DMS153 (cell line): Measurements from ENCODE around the gene NFKB2.

Experiments used
- DNase-seq: peaks from one replicate; lab custom pipeline; 2025; lab: John Stamatoyannopoulos, UW

NFKB2 gene

DNA sequence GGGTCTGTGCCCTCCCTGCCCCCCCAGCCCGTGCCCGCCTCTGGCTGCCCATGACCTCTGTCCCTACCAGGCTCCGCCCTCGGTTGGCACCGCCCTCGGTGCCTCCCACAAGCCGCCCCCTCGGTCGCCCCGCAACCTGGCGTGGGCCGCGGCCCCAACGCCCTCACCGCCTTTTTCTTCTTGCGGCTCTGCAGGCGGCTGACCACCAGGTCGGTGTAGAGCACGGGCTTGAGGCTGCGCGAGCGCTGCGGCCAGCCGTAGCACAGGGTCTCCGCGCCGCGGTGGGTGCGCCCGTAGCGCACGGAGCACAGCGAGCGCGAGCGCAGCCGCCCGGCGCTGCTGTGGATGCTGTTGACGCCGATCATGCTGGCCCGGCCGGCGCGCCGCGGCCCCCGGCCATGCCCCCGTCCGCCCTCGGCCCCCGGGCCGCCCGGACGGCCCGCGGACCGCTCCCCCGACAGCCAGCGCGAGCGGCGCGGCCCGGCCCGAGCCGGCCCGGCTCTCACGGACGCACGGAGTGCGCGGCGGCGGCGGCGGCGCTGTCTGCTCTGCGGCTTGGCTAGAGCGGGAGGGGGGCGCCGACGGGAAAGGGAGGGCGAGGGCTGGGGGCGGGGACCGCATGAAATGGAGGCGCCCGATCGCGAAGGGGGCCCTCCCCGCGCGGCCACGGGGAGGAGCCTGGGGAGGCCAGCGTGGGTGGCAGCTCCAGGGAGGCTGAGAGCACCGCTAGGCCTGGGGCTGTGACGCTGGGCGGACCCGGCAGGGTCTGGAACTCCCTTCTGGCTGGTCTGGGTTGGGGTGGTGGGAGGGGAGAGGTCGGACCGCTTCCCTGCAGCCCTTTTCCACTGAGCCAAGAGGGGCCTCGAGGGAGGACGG is 13.5 kb downstream of the NFKB2 start:
- DNase-seq = no peak

DNA sequence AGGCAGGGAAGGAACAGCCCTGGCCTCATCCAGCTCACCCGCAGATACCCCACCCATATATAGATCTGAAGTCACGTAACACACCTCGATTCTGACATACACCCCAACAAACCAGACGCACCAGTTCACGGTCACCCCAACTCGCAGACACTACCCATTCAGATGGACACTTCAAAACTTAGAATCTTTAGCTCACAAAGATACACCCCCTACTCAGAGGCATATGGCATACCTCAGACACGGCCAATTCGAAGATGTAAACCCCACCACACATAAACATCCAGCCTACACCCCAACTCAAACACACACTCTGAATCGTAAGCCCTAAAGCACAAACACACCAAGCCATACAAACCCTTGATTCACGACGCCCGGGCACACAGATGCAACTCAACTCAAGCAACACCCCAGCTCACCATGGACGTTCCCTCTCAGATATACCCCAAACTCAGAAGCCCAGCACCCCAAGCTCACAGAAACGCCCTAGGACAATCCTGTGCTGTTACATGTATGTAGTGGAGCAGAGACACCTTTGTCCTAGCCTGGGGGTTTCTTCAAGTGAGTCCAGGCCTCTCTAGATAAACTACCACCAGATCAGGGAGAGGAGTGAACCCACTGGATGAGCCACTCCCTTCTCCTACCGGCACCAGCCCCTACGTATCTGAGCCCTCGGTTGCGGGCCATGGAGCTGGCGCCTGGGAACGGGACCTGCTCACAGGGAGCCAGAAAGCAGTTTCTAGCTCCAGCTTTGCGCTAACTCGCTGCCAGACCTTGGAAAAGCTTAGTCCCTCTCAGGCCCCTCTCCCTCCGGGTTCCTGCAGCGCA is 14.3 kb downstream of the NFKB2 start:
- DNase-seq = no peak

- DNase-seq = no peak
Observed at GRCh38 chr10:102410429-102411073, 15.0 kb downstream of the NFKB2 start.

DNA sequence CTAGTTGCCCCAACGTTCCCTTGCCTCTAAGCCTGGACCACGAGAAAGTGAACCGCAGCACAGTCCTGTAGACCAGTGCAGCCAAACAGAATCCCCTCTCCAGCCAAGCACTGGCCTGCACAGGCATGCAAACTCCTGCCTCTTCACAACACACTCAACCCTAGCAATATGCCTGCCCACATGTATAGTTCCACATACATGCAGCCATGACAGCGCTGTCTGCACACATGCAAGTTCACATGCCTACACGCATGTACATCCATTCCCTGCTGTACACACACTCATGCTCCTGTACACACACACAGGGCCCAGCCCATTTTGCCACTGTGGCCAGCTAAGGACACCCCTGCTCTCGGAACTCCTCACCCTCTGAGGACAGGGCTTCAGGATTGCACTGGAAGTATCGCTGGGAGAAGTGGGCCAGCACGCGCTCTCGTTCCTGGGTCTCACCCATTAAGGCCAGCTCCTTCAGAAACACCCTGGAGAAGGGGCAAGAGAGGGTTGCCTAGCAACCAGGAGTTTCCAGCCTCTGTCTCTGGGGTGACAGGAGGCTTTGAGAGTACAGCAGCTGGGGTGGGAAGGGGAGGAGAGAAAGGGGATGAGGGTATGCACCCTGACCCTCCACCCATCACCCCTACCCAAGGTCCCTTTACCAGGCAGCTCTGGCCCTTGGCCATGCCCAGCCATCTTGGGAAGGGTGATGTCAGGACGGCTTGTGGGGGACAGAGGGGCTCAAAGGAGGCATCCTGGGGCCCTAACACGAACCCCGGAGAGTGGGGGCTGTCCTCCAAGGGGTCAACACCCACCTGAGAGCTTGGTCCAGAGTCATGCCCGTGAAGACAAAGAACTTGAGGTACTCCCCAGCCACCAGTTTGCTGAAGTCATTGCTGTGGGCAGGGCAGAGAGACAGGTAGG is 16.1 kb downstream of the NFKB2 start:
- DNase-seq = no peak

- DNase-seq = no peak
Observed at GRCh38 chr10:102412293-102412692, 16.8 kb downstream of the NFKB2 start.

DNA sequence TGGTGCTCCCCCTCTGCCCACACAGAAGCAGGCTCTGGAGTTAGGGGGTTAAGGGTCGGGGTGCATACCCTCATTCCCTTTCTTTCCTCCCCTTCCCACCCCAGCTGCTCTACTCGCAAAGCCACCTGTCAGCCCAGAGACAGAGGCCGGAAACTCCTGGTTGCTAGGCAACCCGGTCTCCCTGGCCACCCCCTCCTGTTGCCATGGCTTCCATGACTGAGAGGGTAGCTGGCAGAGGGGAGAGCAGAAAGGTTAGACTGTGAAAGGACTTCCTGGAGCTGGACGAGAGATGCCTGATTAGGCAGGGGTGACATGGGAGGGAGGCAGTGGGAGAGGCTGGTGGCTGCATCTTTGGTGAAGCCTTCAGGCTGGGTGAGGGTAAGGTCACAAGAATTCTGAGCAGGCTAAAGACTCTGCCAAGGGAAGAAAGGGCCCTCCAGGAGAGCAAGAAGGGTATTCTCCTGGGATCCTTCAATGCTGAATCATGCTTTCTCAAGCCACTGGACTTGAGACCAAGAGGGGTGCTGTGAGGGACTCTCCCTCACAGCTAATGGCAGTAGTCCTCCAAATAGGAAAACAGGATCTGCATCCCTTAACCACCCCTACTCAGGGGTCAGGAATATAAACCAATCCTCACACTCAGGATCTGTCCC is 17.7 kb downstream of the NFKB2 start:
- peak; percentile 92 for DNase-seq

DNA sequence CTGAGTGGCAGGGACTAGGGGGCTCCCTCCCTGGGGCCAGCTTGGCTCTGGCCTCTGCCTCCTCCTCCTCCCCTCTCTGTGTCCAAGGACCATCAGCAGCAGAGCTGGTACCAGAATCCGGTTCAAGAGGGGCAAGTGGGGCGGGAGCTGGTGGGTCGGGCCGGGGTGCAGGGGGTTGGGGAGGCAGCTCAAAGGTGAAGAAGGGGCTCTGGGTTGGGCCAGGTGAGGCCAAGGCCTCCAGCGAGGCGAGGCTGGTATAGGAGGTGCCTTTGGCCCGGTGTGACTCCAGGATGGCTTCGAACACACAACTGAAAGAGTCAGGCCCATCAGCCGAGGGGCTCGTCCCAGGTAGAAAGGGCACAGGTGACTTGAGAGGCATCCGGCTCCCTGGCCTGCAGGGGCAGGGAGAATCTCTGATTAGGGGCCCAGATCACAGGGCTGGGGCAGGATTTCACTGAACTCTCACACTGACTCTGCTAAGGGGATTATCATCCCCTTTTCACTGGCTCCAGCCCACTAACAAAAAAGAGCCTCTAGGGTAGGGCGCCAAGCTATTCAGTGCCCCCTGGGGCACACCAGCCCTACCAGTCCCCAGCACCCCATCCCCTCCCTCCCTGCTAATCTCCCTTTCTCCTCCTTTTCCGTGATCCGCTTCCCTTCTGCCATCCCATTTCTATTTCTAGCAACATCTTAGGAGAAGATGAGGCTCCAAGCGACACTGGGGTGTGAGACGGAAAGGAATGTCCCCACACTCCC is 18.5 kb downstream of the NFKB2 start:
- no peak for DNase-seq

DNA sequence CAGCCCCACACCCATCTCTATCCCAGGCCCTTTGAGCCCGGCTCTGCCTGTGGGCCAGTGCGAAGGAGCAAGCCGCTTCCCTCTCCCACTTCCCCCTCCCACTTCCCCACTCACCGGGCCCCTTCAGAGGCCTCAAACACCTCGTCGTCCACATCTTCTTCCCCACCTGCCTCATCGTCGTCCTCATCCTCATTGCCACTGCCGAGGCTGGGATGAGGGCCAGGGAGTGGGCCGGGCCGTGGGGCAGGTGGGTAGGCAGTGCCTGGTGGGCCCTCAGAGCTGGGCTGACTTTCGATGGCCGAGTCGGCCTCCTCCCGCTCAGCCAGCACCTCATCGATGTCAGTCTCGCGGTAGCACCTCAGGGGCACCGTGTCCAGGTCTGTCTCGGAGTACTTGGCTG is 19.2 kb downstream of the NFKB2 start:
- DNase-seq = no peak

- DNase-seq = no peak
Observed at GRCh38 chr10:102416283-102416682, 20.8 kb downstream of the NFKB2 start.

GRCh38 chr10:102416695-102417094 is 21.2 kb downstream of the NFKB2 start:
- DNase-seq = no peak

DNA sequence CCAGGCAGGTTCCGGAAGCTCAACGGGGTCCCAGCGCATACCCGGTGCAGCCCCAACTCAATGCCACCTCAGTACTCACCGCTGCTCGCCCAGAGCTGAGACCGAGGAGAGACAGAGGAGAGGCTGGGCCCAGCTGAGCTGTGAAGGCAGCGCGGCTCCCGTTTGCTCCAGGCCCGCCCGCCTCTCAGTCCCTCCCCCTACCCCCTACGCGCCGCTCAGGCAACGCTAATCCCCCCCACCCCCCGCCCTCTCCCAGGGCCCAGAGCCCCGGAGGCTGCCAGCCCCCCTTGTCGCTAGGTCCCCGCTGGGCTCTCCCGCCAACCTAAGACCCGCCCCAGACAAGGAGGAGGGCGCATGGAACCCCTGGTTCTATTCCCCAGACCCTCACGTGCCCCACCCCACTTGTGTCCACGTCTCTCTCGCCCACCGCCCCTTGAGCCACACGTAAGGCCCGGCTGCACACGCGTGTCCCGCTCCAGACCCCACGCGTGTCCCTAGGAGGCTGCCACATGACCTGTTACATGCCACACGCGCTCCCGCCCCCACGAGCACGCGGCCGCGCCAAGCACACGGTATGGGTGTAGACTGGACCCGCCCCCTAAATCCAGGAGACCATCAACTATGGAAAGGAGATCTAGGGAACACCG is 23.2 kb downstream of the NFKB2 start, which contains the start of gene PSD:
Gene PSD, minus strand, starts transcription at position 164 of the 647 bp plus-strand sequence. CDS start 1,747 bp downstream, outside the sequence.
- peak; percentile 70 for DNase-seq

DNA sequence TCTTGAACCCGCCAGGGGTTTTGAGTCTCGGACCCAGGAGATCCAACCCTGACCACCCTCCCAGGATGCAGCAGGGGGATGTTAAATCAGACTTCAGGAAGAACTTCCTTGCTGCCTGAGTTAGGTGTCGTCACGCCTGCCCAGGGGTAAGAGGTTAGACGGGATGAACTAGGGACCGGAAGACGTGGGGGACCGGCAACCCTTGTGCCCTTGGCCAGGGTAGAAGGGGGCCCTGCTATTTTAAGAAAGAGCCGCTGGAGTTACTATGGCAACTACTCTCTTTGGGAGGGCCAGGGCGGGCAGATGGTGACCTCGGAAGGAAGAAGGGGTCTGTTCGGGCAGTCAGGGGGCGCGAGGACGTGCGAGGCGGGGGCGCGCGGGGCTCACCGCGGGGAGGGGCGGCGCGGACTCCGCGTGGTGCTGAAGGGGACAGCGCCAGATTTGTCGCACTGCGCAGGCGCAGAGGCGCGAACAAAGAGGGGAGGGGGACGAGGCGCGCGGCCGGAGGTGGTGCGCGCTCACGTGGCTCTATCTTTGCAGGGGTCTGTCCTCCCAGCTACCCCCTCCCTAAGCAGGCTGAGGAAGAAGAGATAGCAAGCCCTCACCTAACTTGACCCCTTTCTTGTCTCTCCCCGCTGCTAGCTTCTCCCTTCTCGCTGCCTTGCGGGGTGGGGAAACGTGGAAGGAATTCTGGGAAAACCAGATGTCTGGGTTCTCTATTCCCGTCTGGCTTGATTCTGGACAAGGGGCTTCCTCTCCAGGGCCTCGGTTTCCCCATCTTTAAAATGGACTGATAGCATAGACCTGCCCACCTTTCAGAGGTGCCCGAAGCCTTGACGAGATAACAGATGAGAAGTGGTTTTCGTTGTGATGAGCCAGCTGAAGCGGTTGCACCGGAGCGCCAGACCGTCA is 24.0 kb downstream of the NFKB2 start:
- DNase-seq = peak; percentile 70

DNA sequence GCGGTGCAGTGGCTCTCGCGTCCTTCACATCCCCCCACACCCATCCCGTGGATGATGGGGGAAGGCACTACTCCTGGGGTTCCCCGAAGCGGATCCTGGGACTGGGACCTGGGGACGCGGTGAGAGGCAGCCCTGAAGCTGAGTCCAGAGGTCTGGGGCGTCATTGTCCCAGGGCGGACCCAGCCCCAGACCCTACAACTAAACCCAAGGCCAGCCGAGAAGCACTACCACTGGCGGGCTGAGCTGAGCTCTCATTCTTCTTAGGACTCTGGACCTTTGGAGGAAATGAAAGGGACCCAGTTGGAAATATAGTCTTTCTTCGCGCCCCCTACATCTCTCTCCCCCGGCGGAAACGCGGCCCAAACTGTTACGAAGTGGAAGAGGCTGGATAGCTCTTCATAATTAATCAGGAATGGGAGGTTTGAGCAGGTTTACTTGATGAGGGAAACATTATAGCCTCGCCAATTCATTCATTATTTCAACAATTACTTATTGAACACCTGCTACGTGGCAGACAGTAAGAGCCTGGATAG is 24.7 kb downstream of the NFKB2 start:
- DNase-seq = no peak

DNA sequence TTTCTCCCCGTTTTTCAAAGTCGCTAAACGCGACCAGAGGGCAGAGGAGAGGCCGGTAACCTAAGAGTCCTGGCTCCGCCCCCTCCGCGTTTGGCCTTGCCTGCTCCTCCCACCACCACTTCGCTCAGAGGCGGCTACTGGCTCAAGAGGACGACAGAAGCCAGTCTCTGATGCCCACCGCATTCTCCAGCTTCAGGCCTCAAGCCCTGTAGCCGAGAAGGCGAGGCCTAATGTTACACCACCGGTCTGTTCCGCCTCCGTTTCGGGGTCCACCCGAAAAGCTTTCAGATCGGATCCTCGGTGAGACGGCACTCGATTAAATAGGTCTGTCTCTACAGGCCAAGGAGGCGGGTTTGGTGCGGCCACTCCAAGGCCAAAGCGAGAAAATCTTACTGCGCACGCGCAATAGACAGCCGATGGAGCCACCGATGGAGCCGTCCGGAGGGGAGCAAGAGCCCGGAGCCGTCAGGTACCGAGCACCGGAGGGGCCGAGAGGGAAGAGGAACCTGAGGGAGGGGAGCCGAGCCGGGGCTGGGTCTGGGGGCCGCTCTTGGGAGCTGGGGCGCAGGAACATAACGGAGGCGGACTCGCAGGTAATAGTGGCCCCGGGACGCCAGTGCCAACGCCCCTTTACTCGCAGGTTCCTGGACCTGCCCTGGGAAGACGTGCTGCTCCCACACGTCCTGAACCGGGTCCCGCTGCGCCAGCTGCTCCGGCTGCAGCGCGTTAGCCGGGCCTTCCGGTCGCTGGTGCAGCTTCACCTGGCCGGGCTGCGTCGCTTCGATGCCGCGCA is 25.4 kb downstream of the NFKB2 start, which contains the start of gene FBXL15:
Gene FBXL15, plus strand, starts transcription at position 123 of the 793 bp plus-strand sequence. Its CDS starts 294 bp downstream, at position 417.
- DNase-seq = peak; percentile 91

DNA sequence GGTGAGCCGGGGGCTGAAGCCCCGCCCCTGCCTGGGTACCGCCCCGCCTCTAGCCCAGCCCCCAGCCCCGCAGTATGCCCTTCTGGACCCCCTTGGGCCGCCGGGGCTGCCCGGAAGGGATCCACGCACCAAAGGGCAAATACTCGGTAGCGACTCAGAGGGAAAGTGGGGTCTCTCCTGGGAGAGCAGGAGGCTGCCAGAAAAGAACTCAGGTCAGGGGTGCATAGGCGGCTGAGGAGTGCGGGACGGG is 25.9 kb downstream of the NFKB2 start:
- DNase-seq = no peak

DNA sequence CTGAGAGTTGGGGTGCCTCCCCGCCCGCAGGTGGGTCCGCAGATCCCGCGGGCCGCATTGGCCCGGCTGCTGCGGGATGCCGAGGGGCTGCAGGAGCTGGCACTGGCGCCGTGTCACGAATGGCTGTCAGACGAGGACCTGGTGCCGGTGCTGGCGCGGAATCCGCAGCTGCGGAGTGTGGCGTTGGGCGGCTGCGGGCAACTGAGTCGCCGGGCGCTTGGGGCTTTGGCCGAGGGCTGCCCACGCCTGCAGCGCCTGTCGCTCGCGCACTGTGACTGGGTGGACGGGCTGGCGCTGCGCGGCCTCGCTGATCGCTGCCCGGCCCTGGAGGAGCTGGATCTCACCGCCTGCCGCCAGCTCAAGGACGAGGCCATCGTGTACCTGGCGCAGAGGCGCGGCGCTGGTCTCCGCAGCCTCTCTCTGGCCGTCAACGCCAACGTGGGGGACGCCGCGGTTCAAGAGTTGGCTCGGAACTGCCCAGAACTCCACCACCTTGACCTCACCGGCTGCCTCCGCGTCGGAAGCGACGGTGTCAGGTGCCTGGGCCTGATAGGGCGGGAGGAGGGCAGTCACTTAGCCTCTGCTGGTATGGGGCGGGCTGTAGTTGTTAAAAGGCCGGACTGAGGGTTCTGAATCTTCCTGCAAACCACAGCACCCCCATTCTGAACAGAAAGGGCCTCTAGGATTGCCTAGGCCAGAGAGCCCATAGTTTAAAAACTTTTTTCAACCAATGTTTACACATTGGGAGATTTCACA is 26.4 kb downstream of the NFKB2 start:
- no peak for DNase-seq
